GM03348 (cell line): Measurements from ENCODE around the gene GEMIN5.
"Not testable (repeated sequence)": the region's sequence is repeated elsewhere in the genome, so short reads cannot be mapped to it uniquely, and the experiment has no call there.

Source experiments
- DNase-seq: peaks from one replicate; pipeline ENCODE4 v3.0.0; 2012; ENCODE audit warnings: low spot score

Gene GEMIN5

GRCh38 chr5:154944716-154945115, 6.7 kb upstream of the GEMIN5 start:
- DNase-seq, result no peak

GRCh38 chr5:154943527-154943926, 5.5 kb upstream of the GEMIN5 start:
- no peak for DNase-seq

DNA sequence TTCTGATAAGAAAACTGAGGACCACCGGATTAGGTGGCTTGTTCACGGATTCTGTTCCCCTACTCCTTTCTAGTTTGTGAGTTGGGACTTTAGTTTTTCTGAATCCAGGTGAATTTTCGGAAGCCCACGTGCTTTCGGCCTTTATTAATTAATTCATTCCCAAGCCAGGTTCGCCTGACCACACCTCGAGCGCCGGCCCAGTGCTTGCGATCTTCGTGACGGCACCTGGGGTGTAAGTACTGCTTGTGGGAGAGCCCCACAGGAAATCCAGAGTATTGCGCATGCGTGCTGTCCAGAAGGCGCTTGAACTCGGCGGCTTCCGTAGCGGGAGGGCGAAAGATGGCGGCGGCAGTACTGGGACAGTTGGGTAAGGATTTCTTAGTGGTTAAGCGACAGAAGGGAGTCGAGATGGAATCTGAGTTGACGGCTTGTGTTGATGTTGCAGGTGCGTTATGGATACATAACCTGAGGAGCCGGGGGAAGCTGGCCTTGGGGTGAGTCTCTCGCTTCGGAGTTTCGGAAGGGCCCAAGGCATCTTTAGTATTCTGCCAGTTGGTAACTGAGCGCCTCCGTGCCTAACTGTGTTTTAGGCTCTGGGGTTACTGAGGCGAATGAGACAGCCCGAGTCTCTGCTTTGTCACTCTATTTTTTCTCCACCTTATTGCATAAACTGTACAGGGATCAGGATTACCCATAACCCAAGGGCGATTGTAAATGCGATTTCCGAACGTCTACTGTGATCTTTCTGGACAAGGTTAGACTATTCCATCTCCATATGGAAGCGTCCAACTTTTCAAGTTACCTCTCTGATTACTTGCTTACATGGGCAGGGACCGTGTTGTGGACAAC, 3.0 kb upstream of the GEMIN5 start, which contains the start of gene MRPL22:
Gene MRPL22, plus strand, starts transcription at position 302 of the 849 bp plus-strand sequence. Its CDS starts 38 bp downstream, at position 340.
- peak; percentile 97 for DNase-seq

- DNase-seq, result no peak
These were observed 2.4 kb upstream of the GEMIN5 start for GRCh38 chr5:154940375-154940771.

DNA sequence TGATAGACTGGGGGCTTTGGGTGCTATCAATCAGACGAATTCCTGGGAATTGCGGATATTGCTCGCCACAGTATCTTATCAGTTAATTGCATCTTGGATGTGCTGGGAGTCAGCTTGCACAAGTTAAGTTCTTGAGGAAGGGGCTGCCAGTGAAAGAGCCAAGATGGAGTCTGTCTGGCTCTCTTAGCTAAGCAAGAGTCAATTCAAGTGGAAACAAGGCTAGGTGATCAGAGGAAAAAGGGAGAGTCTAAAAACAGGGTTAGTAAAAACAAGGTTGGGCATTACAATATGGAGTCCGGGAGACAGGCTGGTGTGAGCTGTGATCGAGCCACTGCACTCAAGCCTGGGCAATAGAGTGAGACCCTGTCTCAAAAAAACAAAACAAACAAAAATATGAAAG, 1.4 kb upstream of the GEMIN5 start:
- DNase-seq, result not testable (repeated sequence)

- DNase-seq, result no peak
These were observed 759 bp downstream of the GEMIN5 start for GRCh38 chr5:154937186-154937717.

- no peak for DNase-seq
These were observed 3.1 kb downstream of the GEMIN5 start for GRCh38 chr5:154934881-154935280.

DNA sequence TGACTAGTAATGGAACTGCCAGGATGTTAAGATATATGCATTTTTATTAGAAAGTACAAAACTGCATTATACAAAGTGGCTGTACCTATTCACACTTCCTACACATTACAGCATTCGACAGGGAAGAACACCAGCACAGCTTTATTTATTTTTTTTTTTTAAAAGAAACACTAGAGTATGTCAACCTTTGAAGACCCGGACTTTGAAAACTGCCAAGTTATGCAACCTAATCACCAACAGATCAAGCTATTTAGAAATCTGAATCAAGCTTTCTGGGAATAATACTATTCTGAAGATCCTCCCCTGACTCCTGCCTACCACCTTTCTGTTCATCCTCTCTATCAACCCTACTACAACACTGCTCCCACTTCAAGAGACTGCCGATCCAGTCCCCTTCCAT, 4.5 kb downstream of the GEMIN5 start:
- no peak for DNase-seq

- no peak for DNase-seq
These were observed 14.3 kb downstream of the GEMIN5 start for GRCh38 chr5:154923441-154924430.

- no peak for DNase-seq
These were observed 20.3 kb downstream of the GEMIN5 start for GRCh38 chr5:154917757-154918156.

DNA sequence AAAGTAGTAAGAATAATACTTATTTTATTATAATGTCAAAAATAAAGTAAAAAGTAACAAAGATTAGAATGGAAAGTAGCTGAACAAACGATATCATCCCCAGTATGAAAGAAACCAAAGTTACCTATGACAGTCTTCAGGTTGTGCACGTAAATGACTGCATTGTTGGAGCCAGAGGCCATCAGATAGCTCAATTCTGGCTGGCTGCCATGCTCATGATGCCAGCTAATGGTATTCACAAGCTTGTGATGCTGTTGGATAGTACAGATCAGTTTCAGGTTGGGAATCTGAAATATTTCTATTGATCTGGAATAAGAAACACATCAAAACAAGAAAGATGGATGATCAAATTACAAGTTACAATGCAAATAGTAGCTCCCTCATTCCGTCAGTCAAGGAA, 21.1 kb downstream of the GEMIN5 start:
- no peak for DNase-seq

DNA sequence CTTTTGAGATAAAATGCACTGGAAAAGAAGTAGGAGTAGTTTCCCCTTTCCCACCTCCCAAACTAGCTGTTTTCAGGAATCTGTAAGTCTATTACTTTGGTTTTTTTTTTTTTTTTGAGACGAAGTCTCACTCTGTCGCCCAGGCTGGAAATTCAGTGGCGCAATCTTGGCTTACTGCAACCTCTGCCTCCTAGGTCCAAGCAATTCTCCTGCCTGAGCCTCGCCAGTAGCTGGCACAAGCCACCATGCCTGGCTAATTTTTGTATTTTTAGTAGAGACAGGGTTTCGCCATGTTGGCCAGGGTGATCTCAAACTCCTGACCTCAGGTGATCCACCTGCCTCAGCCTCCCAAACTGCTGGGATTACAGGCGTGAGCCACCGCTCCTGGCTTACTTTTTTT, 32.4 kb downstream of the GEMIN5 start:
- DNase-seq, result not testable (repeated sequence)

DNA sequence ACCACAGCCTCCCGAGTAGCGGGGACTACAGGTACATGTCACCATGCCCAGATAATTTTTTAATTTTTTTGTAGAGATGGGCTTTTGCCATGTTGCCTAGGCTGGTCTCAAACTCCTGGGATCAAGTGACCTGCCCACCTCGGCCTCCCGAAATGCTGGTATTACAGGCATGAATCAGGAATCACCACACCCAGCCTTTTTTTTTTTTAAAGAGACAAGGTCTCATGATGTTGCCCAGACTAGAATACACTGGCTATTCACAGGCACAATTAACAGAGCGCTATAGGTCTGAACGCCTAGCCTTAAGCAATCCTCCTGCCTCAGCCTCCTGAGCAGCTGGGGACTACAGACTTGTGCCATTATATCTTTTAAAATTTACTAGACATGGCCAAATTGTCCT, 36.1 kb downstream of the GEMIN5 start:
- no peak for DNase-seq

GRCh38 chr5:154901276-154901675, 36.7 kb downstream of the GEMIN5 start:
- DNase-seq, result peak; percentile 16

- no peak for DNase-seq
These were observed 37.9 kb downstream of the GEMIN5 start for GRCh38 chr5:154900066-154900465.

- DNase-seq, result no peak
These were observed 38.7 kb downstream of the GEMIN5 start for GRCh38 chr5:154899151-154899816.

GRCh38 chr5:154898210-154898609, 39.8 kb downstream of the GEMIN5 start:
- DNase-seq, result no peak

DNA sequence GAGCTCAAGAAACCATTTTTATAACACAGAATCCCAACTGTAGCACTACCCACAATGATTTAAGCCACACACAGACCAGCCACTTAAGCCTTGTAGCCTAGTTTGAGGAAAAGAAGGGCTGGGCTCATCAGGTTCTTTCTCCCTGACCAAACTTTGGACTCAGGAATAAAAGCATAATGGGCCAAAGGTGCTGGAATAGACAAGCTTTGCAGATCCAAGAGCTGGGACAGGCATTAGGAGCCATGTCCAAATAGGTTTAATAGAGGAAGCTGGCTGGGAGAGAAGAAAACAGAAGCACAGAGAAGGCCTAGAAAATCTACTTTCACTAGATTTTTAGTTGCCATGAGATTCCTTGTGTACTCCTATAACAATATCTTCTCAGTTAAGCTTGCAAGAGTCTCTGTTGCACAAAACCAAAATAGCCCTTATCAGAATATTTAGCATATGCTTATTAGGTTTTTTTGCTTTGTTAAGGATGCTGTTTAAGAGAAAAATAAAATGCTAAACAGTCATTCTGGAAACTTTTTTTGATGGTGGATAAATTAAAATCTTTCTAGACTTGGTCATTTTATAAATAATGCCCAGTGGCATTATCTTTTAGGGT, 41.3 kb downstream of the GEMIN5 start:
- DNase-seq, result no peak

- DNase-seq, result no peak
These were observed 42.1 kb downstream of the GEMIN5 start for GRCh38 chr5:154895606-154896561.

DNA sequence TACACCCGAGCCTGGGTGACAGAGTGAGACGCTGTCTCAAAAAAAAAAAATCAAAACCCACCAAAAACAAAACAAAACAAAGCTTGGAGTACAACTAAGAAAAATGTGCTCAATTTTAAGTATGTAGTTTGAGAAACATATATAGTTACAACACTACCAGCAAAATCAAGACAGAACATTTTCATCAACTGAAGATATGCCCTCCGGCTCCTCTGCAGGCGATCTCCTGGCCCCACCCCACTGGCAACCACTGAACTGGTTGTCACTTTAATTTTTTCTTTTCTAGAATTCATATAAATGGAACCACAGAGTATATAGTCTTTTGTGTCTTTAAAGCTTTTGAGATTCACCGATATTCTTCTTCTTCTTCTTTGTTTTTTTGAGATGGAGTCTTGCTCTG, 44.6 kb downstream of the GEMIN5 start:
- no peak for DNase-seq
